HEK293 (cell line): Measurements from ENCODE around the gene APOL5.

Source experiments
- CTCF ChIA-PET: fragments of 350-600 bp; formaldehyde crosslinking; extraction: SDS; loops from one replicate; lab custom pipeline; 2021; ENCODE audit warnings: antibody characterized with exemption; lab: Yijun Ruan, JAX
- POLR2A ChIA-PET: fragments of 300-600 bp; formaldehyde crosslinking; extraction: SDS; loops from one replicate; lab custom pipeline; 2020; ENCODE audit warnings: antibody characterized with exemption, inconsistent platforms; lab: Yijun Ruan, JAX
- H3K27ac ChIP-seq: fragments of 200-500 bp; sonication (Bioruptor generic); 2 replicates; pipeline ENCODE4 v1.5.1; 2014; ENCODE audit warnings: low read depth, low read length, control low read depth, inconsistent platforms; ENCODE audit errors: extremely low read depth
- H3K36me3 ChIP-seq, 2 experiments: fragments of 200-500 bp in 1 of 2; sonication (Bioruptor generic) in 1 of 2; 1 replicate in 1 of 2; 2 replicates in 1 of 2; pipeline ENCODE4 v1.5.1; 2014 to 2017; ENCODE audit warnings: inconsistent platforms in 2 of 2, low read length in 2 of 2; ENCODE audit not compliant: control insufficient read depth in 2 of 2, insufficient read depth in 1 of 2
- H3K4me1 ChIP-seq: fragments of 200-500 bp; sonication (Bioruptor generic); 2 replicates; pipeline ENCODE4 v1.5.1; 2014; ENCODE audit warnings: mild to moderate bottlenecking, low read length, inconsistent platforms; ENCODE audit not compliant: control insufficient read depth, insufficient read depth
- H3K4me3 ChIP-seq: 2 replicates; pipeline ENCODE4 v1.5.1; 2011; ENCODE audit warnings: low read depth, mild to moderate bottlenecking, control low read depth, low read length, moderate library complexity
- H3K9me3 ChIP-seq: fragments of 200-500 bp; sonication (Bioruptor generic); 2 replicates; pipeline ENCODE4 v1.5.1; 2014; ENCODE audit warnings: low read depth, low read length, inconsistent platforms; ENCODE audit not compliant: control insufficient read depth, insufficient read depth
- AEBP2 ChIP-seq: fragments of 450-650 bp; formaldehyde crosslinking; IDR thresholded peaks from 2 replicates; pipeline ENCODE4 v1.5.1; 2016; ENCODE audit warnings: missing biosample characterization, missing genetic modification characterization, borderline replicate concordance
- PRDM10 ChIP-seq: fragments of 450-650 bp; formaldehyde crosslinking; IDR thresholded peaks from 2 replicates; pipeline ENCODE4 v1.5.1; 2016; ENCODE audit warnings: missing biosample characterization, missing genetic modification characterization
- PRDM2 ChIP-seq: fragments of 450-650 bp; formaldehyde crosslinking; IDR thresholded peaks from 2 replicates; pipeline ENCODE4 v1.5.1; 2016; ENCODE audit warnings: missing biosample characterization, missing genetic modification characterization, borderline replicate concordance
- ZBTB21 ChIP-seq: fragments of 450-650 bp; formaldehyde crosslinking; IDR thresholded peaks from 2 replicates; pipeline ENCODE4 v1.5.1; 2017; ENCODE audit warnings: missing biosample characterization, missing genetic modification characterization
- ZBTB8A ChIP-seq: fragments of 450-650 bp; formaldehyde crosslinking; IDR thresholded peaks from 2 replicates; pipeline ENCODE4 v1.5.1; 2016; ENCODE audit warnings: missing biosample characterization, missing genetic modification characterization
- ZNF112 ChIP-seq: fragments of 450-650 bp; formaldehyde crosslinking; IDR thresholded peaks from 2 replicates; pipeline ENCODE4 v1.5.0; 2017; ENCODE audit warnings: missing biosample characterization, missing genetic modification characterization
- ZNF138 ChIP-seq: fragments of 450-650 bp; formaldehyde crosslinking; IDR thresholded peaks from 2 replicates; pipeline ENCODE4 v1.5.1; 2016; ENCODE audit warnings: missing biosample characterization, missing genetic modification characterization, borderline replicate concordance
- ZNF280C ChIP-seq: fragments of 450-650 bp; formaldehyde crosslinking; IDR thresholded peaks from 2 replicates; pipeline ENCODE4 v1.5.1; 2016; ENCODE audit warnings: missing biosample characterization, missing genetic modification characterization
- ZNF362 ChIP-seq: fragments of 450-650 bp; formaldehyde crosslinking; IDR thresholded peaks from 2 replicates; pipeline ENCODE4 v1.5.1; 2016; ENCODE audit warnings: missing biosample characterization, missing genetic modification characterization
- ZNF37A ChIP-seq: fragments of 450-650 bp; IDR thresholded peaks from 2 replicates; pipeline ENCODE4 v1.5.1; 2018; ENCODE audit warnings: missing biosample characterization, missing genetic modification characterization
- ZNF394 ChIP-seq: fragments of 450-650 bp; formaldehyde crosslinking; IDR thresholded peaks from 2 replicates; pipeline ENCODE4 v1.5.1; 2016; ENCODE audit warnings: missing biosample characterization, missing genetic modification characterization, mild to moderate bottlenecking, moderate library complexity, borderline replicate concordance
- ZNF423 ChIP-seq: fragments of 450-650 bp; formaldehyde crosslinking; IDR thresholded peaks from 2 replicates; pipeline ENCODE4 v1.5.1; 2016; ENCODE audit warnings: missing biosample characterization, missing genetic modification characterization
- ZNF585B ChIP-seq: fragments of 450-650 bp; formaldehyde crosslinking; IDR thresholded peaks from 2 replicates; pipeline ENCODE4 v1.5.1; 2016; ENCODE audit warnings: missing biosample characterization, missing genetic modification characterization
- ZNF621 ChIP-seq: fragments of 450-650 bp; formaldehyde crosslinking; IDR thresholded peaks from 2 replicates; pipeline ENCODE4 v1.5.1; 2017; ENCODE audit warnings: missing biosample characterization, missing genetic modification characterization
- ZNF623 ChIP-seq: fragments of 450-650 bp; formaldehyde crosslinking; IDR thresholded peaks from 2 replicates; pipeline ENCODE4 v1.5.1; 2016; ENCODE audit warnings: missing biosample characterization, missing genetic modification characterization
- ZNF660 ChIP-seq: fragments of 450-650 bp; IDR thresholded peaks from 2 replicates; pipeline ENCODE4 v1.5.1; 2018; ENCODE audit warnings: missing biosample characterization, mild to moderate bottlenecking, missing genetic modification characterization
- ZXDB ChIP-seq: fragments of 450-650 bp; formaldehyde crosslinking; IDR thresholded peaks from 2 replicates; pipeline ENCODE4 v1.5.1; 2016; ENCODE audit warnings: missing biosample characterization, missing genetic modification characterization

The APOL5 gene

GRCh38 chr22:35775339-35775738 is 57.7 kb downstream of the APOL5 start:
- no peak for TF ChIP-seq ZBTB8A (tag by site-specific recombination)
- no peak for TF ChIP-seq AEBP2 (tag by site-specific recombination)
- TF ChIP-seq ZNF138 (tag by site-specific recombination) = no peak
- no peak for TF ChIP-seq ZNF623 (tag by site-specific recombination)
- no peak for TF ChIP-seq ZXDB (tag by site-specific recombination)
- no peak for TF ChIP-seq ZNF362
- TF ChIP-seq ZNF423 = no peak
- no peak for TF ChIP-seq PRDM2 (tag by site-specific recombination)
- TF ChIP-seq ZNF394 = no peak
- TF ChIP-seq ZNF112 = no peak
- no peak for TF ChIP-seq ZNF660 (tag by site-specific recombination)
- no peak for TF ChIP-seq ZBTB21 (tag by site-specific recombination)
- no peak for TF ChIP-seq PRDM10 (tag by site-specific recombination)
- TF ChIP-seq ZNF280C (tag by site-specific recombination) = no peak
- TF ChIP-seq ZNF621 (tag by site-specific recombination) = no peak
- TF ChIP-seq ZNF585B (tag by site-specific recombination) = no peak
- no peak for TF ChIP-seq ZNF37A (tag by site-specific recombination)
- TF ChIP-seq, all 188 proteins: peak for 0
- CTCF ChIA-PET = no interaction called here
- Histone ChIP-seq H3K36me3 (no peaks in the 10 kb centered on the region), H3K4me1 (peaks cover 6% of the 10 kb centered on the region; the same call in 1 of the 2 replicates), H3K27ac (no peak overlapping the region), H3K9me3 (no peaks in the 10 kb centered on the region), H3K4me3 (no peak overlapping the region)
- POLR2A ChIA-PET = no interaction called here
